CD4-positive, alpha-beta T cell (primary cell): ENCODE measurements around the gene SLC7A6. TPM values are rescaled to one million over a fixed set of nuclear protein-coding genes. Genes with fewer than 3 reads are reported as not detected.

Experiments used
- ATAC-seq: fragments of 200-7000 bp; cut with Tn5 transposase; one replicate; pipeline ENCODE4 v1.10.0; 2022; ENCODE audit warnings: mild to moderate bottlenecking; ENCODE audit not compliant: poor library complexity
- CTCF ChIA-PET: fragments of 350-600 bp; sonication (Branson Sonifier 250); formaldehyde crosslinking; loops from one replicate; lab custom pipeline; 2021; ENCODE audit warnings: antibody characterized with exemption, inconsistent platforms; lab: Charles Lee
- POLR2A ChIA-PET: fragments of 350-600 bp; sonication (Branson Sonifier 250); formaldehyde crosslinking; loops from one replicate; lab custom pipeline; 2021; ENCODE audit warnings: antibody characterized with exemption, inconsistent platforms; lab: Charles Lee
- DNase-seq, 14 experiments: peaks; one replicate each; pipeline ENCODE4 v3.0.0-alpha.2; 2013 to 2020; ENCODE audit warnings: mixed read lengths in 2 of 14
- H3K27ac ChIP-seq, 2 donors: one replicate each; pipeline versions ENCODE4 v1.5.1 to v1.7.0; 2013; ENCODE audit warnings: low read length in 2 of 2, low read depth in 1 of 2, mild to moderate bottlenecking in 1 of 2
- H3K27me3 ChIP-seq, 2 experiments: 1 replicate in 1 of 2; 2 replicates in 1 of 2; pipeline versions ENCODE4 v1.6.1 to v1.7.0; 2013; ENCODE audit warnings: low read length in 2 of 2, control low read depth in 1 of 2, mild to moderate bottlenecking in 1 of 2, moderate library complexity in 1 of 2; ENCODE audit not compliant: insufficient read depth in 2 of 2, control insufficient read depth in 1 of 2
- H3K36me3 ChIP-seq: one replicate; pipeline ENCODE4 v1.6.1; 2013; ENCODE audit warnings: low read length, control low read depth; ENCODE audit not compliant: insufficient read depth
- H3K4me1 ChIP-seq: one replicate; pipeline ENCODE4 v1.6.1; 2013; ENCODE audit warnings: low read length, control low read depth; ENCODE audit not compliant: insufficient read depth
- H3K4me3 ChIP-seq: one replicate; pipeline ENCODE4 v1.5.1; 2013; ENCODE audit warnings: mild to moderate bottlenecking, low read length, moderate library complexity
- H3K9me3 ChIP-seq, 2 experiments: 1 replicate in 1 of 2; 2 replicates in 1 of 2; pipeline versions ENCODE4 v1.6.1 to v1.7.0; 2013; ENCODE audit warnings: low read length in 2 of 2, mild to moderate bottlenecking in 2 of 2, control low read depth in 1 of 2, moderate library complexity in 1 of 2; ENCODE audit not compliant: control insufficient read depth in 1 of 2, insufficient read depth in 1 of 2
- H3K27ac Mint-ChIP-seq: one replicate; pipeline ENCODE4 v1.8.0; 2020; ENCODE audit warnings: mixed read lengths
- H3K27me3 Mint-ChIP-seq: one replicate; pipeline ENCODE4 v1.8.0; 2021; ENCODE audit warnings: mixed read lengths
- H3K36me3 Mint-ChIP-seq: one replicate; pipeline ENCODE4 v1.8.0; 2021; ENCODE audit warnings: low read depth, mixed read lengths
- H3K4me1 Mint-ChIP-seq: one replicate; pipeline ENCODE4 v1.8.0; 2021; ENCODE audit warnings: low read depth, mixed read lengths
- H3K4me3 Mint-ChIP-seq: one replicate; pipeline ENCODE4 v1.8.0; 2020; ENCODE audit warnings: mild to moderate bottlenecking, mixed read lengths
- H3K9me3 Mint-ChIP-seq: one replicate; pipeline ENCODE4 v1.8.0; 2020; ENCODE audit warnings: mixed read lengths
- CTCF ChIP-seq: fragments of 200-600 bp; IDR thresholded peaks from one replicate; pipeline ENCODE4 v1.8.0; 2022; ENCODE audit warnings: antibody characterized with exemption, mild to moderate bottlenecking
- intact Hi-C, 2 experiments: fragments of 100-400 bp; cut with DNase I in 1 of 2; cut with micrococcal nuclease in 1 of 2; formaldehyde crosslinking; loops; one replicate each; pipeline versions ENCODE4 v1.15.1 to v1.9.0; 2023 to 2025; cut with DNase I, micrococcal nuclease
- total RNA-seq, 174 experiments: library from RNA in 2 of 174; stranded (reverse) in 2 of 174; gene quantifications; one replicate each; pipeline ENCODE4 v1.2.3 and lab custom pipeline; 2021 to 2026

SLC7A6 gene
- total RNA-seq, 2 experiments from 2014 or later = 187 to 197 TPM

DNA sequence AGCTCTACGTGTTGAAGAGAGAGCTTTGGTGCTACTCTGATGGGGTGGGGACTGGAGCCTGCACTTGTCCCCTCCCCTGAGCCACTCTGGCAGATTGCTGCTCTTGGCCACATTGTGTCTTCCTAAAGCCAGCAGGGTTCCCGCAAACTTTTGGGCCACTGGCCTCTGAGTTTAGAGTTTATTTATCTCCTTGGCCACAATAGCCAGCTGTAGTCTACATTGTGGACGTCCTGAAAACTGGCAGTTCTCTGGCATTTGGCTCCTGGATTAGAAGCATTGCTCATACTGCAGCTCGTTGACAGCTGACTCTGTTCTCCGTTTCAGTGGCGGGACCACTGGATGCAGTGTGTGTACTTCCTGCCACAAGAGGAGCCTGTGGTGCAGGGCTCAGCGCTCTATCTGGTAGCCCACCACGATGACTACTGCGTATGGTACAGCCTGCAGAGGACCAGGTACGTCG lies 81.1 kb downstream of the SLC7A6 start:
- ATAC-seq (no peak), DNase-seq (no peak)
- POLR2A ChIA-PET = interaction anchor here (1.1 kb wide), 1 partner anchor 10 kb away, joined by 3 read pairs; no protein-coding TSS in a partner anchor
- Mint-ChIP-seq H3K4me1 (no peaks in the 10 kb centered on the region), H3K4me3 (no peak overlapping the region), H3K27ac (no peak overlapping the region), H3K36me3 (peaks cover 93% of the 10 kb centered on the region), H3K9me3 (no peaks in the 10 kb centered on the region), H3K27me3 (no peaks in the 10 kb centered on the region)
- TF ChIP-seq CTCF = no peak
- Histone ChIP-seq H3K27ac (no peak overlapping the region), H3K9me3 (no peaks in the 10 kb centered on the region), H3K36me3 (peaks cover 84% of the 10 kb centered on the region), H3K4me3 (no peak overlapping the region), H3K4me1 (no peaks in the 10 kb centered on the region), H3K27me3 (no peaks in the 10 kb centered on the region)
- intact Hi-C loops = no loop called here
- CTCF ChIA-PET = no interaction called here

DNA sequence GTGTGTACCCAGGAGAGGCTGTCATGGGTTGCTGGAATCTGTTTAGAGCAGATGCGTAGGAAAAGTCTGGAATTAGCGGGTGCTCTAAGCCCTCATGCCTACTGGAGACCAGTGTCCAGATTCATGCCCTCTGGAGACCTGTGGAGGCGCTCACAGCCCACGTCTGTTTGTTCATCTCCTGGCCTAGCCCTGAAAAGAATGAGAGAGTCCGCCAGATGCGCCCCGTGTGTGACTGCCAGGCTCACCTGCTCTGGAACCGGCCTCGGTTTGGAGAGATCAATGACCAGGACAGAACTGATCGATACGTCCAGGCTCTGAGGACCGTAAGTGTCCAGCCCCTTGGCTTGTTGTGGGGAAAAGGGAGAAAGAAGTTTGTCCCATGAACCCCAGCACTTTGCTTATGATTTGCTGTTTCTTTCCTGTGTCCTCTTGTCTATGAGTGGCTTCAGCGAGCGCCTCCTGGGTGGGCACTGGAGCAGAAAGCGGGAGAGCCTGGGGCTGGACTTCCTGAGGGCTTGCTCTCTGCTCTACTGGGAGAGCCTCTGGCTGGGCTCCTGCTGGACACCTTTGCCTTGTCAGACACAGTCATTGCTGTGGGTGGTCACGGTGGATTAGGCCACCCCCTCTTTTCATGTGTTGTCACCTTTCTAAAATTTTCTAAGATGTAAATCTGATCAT lies 81.8 kb downstream of the SLC7A6 start:
- TF ChIP-seq CTCF = no peak
- intact Hi-C loops = no loop called here
- H3K36me3 ChIP-seq = peaks cover 83% of the 10 kb centered on the region
- ATAC-seq = no peak
- Mint-ChIP-seq H3K36me3 (peaks cover 93% of the 10 kb centered on the region), H3K4me3 (no peak overlapping the region), H3K4me1 (no peaks in the 10 kb centered on the region), H3K27ac (no peak overlapping the region), H3K27me3 (no peaks in the 10 kb centered on the region), H3K9me3 (no peaks in the 10 kb centered on the region)
- no peaks in the 10 kb centered on the region for H3K27me3 ChIP-seq
- H3K4me1 ChIP-seq = no peaks in the 10 kb centered on the region
- CTCF ChIA-PET = no interaction called here
- no peaks in the 10 kb centered on the region for H3K9me3 ChIP-seq
- H3K4me3 ChIP-seq = no peak overlapping the region
- H3K27ac ChIP-seq = no peak overlapping the region
- POLR2A ChIA-PET = interaction anchor here (1.1 kb wide), 1 partner anchor 10 kb away, joined by 3 read pairs; no protein-coding TSS in a partner anchor
- DNase-seq = no peak

GRCh38 chr16:68346892-68347480 lies 82.7 kb downstream of the SLC7A6 start:
- no peak overlapping the region for H3K4me3 Mint-ChIP-seq
- H3K27me3 ChIP-seq = no peaks in the 10 kb centered on the region
- no peaks in the 10 kb centered on the region for H3K9me3 ChIP-seq
- H3K4me1 Mint-ChIP-seq = no peaks in the 10 kb centered on the region
- intact Hi-C loops = no loop called here
- no peak overlapping the region for H3K4me3 ChIP-seq
- DNase-seq (no peak), ATAC-seq (no peak)
- ChIA-PET POLR2A (no interaction called here), CTCF (interaction anchor here (0.6 to 1.0 kb wide), 2 partner anchors 18 to 83 kb away, joined by 3 read pairs; partner anchors contain the start of gene SLC7A6)
- no peak overlapping the region for H3K27ac Mint-ChIP-seq
- no peak overlapping the region for H3K27ac ChIP-seq
- no peaks in the 10 kb centered on the region for H3K9me3 Mint-ChIP-seq
- peaks cover 84% of the 10 kb centered on the region for H3K36me3 ChIP-seq
- no peaks in the 10 kb centered on the region for H3K4me1 ChIP-seq
- H3K36me3 Mint-ChIP-seq = peaks cover 94% of the 10 kb centered on the region
- TF ChIP-seq CTCF = no peak
- no peaks in the 10 kb centered on the region for H3K27me3 Mint-ChIP-seq
